Measurements from ENCODE around the gene MMEL1.

MMEL1 gene

DNA sequence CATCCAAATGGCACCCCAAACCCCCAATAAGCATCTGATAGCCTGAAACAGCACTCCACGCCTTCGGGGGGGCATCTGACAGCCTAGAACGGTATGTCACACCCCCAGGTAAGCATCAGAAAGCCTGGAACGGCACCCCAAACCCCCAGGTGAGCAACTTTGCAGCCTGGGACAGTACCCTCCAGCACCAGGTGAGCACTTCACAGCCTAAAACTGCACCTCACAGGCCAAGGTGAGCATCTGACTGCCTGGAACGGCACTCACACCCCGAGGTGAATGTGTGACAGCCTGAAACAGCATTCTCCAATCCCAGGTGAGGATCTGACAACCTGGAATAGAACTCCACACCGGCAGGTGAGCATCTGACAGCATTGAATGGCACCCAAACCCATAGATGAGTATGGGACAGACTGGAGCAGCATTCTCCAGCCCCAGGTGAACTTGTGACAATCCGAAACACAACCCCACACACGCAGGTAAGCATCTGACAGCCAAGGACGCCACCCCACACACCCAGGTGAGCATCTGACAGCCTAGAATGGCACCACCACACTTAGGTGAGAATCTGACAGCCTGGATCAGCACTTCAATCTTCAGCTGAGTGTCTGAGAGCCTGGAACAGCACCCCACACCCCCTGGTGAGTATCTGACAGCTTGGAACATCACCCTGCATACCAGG is 18.3 kb upstream of the MMEL1 start:
- TF ChIP-seq, protein P1, sequence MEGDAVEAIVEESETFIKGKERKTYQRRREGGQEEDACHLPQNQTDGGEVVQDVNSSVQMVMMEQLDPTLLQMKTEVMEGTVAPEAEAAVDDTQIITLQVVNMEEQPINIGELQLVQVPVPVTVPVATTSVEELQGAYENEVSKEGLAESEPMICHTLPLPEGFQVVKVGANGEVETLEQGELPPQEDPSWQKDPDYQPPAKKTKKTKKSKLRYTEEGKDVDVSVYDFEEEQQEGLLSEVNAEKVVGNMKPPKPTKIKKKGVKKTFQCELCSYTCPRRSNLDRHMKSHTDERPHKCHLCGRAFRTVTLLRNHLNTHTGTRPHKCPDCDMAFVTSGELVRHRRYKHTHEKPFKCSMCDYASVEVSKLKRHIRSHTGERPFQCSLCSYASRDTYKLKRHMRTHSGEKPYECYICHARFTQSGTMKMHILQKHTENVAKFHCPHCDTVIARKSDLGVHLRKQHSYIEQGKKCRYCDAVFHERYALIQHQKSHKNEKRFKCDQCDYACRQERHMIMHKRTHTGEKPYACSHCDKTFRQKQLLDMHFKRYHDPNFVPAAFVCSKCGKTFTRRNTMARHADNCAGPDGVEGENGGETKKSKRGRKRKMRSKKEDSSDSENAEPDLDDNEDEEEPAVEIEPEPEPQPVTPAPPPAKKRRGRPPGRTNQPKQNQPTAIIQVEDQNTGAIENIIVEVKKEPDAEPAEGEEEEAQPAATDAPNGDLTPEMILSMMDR (IDR thresholded peaks at IDR 0.05; ENCODE audit: low read depth, low read length) = no peak
- no peak for DNase-seq (ENCODE audit: low read depth in 2 of 2)
- H3K4me3 ChIP-seq (replicated peaks in 1 of 2; ENCODE audit: low read depth in 2 of 2, low read length in 2 of 2) = no peak overlapping the region

DNA sequence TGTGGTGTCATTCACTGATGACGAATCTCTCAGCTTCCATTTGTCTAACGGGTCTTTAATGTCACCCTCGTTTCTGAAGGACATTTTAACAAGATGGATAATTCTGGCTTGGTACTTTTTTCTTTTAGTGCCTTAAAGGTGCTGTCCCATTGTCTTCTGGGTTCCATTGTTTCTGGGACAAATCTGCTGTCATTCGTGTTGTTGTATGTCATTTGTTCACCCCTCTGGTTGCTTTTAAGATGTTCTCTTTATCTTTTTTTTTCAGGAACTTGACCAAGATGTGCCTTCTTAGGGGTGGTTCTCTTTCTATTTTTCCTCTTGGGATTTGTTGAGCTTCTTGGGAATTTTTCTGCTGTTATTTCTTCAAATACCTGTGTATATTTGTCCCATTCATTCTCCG is 14.0 kb upstream of the MMEL1 start:
- TF ChIP-seq, protein P1 (IDR thresholded peaks at IDR 0.05; ENCODE audit: low read depth, low read length) = no peak
- no peak for DNase-seq (ENCODE audit: low read depth in 2 of 2)
- no peak overlapping the region for H3K4me3 ChIP-seq (replicated peaks in 1 of 2; ENCODE audit: low read depth in 2 of 2, low read length in 2 of 2)

DNA sequence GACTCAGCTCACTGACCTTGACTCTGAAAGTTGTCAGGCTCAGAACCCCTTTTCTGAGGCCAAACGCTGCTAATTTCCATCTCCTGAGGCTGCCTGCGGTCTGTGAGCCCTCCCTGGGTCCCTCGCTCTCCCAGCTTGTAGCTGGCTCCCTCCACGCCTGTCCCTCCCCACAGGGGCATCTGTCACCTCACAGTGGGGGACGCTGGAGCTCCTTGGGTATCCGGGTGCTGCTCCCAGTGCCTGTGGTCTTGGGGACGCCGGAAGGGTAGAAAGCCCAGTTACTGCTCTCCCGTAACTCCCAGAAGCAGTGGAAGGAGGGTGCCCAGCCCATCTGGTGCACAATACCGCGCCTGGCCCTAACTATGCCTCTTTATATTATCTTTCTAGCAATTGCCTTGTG is 13.0 kb upstream of the MMEL1 start:
- no peak for DNase-seq (ENCODE audit: low read depth in 2 of 2)
- TF ChIP-seq, protein P1 (IDR thresholded peaks at IDR 0.05; ENCODE audit: low read depth, low read length) = no peak
- H3K4me3 ChIP-seq (replicated peaks in 1 of 2; ENCODE audit: low read depth in 2 of 2, low read length in 2 of 2) = no peak overlapping the region

DNA sequence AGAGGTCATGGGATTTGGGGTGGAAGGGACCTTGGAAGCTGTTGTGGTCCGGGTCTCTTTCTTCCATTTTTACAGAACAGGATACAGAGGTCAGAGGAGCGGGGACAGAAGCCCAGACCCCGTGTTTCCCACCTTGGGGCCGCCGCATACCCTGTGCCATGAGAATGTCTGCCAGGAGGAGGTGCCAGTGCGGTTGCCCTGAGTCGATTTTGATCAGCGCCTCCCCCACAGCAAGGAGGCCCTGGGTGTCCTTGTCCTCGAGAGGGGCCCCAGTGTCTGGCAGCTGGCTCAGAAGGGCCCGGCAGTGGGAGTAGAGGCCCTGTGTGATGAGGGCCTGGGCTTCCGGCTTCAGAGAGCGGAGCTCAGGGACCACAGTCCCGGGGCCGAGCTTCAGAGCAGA is 12.3 kb upstream of the MMEL1 start:
- TF ChIP-seq, protein P1 (IDR thresholded peaks at IDR 0.05; ENCODE audit: low read depth, low read length) = no peak
- no peak overlapping the region for H3K4me3 ChIP-seq (replicated peaks in 1 of 2; ENCODE audit: low read depth in 2 of 2, low read length in 2 of 2)
- no peak for DNase-seq (ENCODE audit: low read depth in 2 of 2)

DNA sequence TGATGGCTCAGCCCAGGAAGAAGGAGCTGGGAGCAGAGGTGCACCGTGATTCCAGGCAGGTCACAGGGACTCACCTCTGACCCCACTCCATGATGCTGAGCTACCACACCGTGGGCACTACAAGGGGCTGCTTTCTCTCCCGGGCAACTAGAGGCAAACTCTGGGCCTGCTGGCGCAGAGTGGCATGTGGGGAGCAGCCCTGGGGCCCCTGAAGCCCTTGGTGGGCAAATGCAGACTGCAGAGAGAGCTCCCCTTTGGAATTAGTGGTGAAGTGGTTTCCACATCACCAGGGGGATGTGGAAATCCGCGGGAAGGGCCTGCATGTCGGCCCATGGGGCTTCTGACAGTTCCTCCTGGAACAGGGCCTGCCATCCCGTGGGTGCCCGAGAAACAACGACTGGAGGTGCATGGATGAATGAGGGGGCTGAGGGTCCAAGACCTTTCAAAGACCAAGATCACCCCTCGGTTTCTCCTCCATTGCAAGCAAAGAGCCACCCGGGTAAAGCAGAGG is 11.8 kb upstream of the MMEL1 start:
- no peak overlapping the region for H3K4me3 ChIP-seq (replicated peaks in 1 of 2; ENCODE audit: low read depth in 2 of 2, low read length in 2 of 2)
- DNase-seq (ENCODE audit: low read depth in 2 of 2) = no peak
- TF ChIP-seq, protein P1 (IDR thresholded peaks at IDR 0.05; ENCODE audit: low read depth, low read length) = no peak

DNA sequence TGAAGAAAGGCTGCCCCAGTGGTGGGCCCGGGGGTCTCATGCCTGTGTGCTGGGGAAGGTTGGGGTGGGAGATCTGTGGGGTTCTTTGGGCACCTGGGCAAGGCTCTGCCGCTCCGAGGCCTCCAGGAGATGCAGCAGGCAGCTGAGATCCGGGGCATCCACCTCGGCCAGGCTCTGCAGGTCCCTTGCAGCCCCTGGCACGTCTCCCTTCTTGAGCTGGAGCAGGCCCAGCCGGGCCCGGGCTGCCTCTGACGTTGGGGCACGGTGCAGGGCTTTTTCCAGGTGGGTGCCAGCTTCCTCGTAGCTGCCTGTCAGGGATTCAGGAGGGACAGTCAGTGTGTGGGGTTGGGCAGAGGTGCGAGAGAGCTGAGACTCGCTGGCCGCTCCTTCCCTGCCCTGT is 11.4 kb upstream of the MMEL1 start:
- TF ChIP-seq, protein P1 (IDR thresholded peaks at IDR 0.05; ENCODE audit: low read depth, low read length) = no peak
- H3K4me3 ChIP-seq (replicated peaks in 1 of 2; ENCODE audit: low read depth in 2 of 2, low read length in 2 of 2) = no peak overlapping the region
- DNase-seq (ENCODE audit: low read depth in 2 of 2) = no peak
